ENCODE results near the gene SRSF9. TPM values are rescaled to one million over a fixed set of nuclear protein-coding genes. Genes with fewer than 3 reads are reported as not detected.

The SRSF9 gene
- total RNA-seq, 1 donor: 192 TPM

GRCh38 chr12:120472521-120472920, 3.0 kb upstream of the SRSF9 start:
- TF ChIP-seq, protein P1, sequence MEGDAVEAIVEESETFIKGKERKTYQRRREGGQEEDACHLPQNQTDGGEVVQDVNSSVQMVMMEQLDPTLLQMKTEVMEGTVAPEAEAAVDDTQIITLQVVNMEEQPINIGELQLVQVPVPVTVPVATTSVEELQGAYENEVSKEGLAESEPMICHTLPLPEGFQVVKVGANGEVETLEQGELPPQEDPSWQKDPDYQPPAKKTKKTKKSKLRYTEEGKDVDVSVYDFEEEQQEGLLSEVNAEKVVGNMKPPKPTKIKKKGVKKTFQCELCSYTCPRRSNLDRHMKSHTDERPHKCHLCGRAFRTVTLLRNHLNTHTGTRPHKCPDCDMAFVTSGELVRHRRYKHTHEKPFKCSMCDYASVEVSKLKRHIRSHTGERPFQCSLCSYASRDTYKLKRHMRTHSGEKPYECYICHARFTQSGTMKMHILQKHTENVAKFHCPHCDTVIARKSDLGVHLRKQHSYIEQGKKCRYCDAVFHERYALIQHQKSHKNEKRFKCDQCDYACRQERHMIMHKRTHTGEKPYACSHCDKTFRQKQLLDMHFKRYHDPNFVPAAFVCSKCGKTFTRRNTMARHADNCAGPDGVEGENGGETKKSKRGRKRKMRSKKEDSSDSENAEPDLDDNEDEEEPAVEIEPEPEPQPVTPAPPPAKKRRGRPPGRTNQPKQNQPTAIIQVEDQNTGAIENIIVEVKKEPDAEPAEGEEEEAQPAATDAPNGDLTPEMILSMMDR (IDR thresholded peaks at IDR 0.05; ENCODE audit: insufficient read depth, low read depth, low read length): no peak
- no peak for DNase-seq (ENCODE audit: low read depth)
- H3K4me3 ChIP-seq (ENCODE audit: low read depth, low read length): no peak overlapping the region

DNA sequence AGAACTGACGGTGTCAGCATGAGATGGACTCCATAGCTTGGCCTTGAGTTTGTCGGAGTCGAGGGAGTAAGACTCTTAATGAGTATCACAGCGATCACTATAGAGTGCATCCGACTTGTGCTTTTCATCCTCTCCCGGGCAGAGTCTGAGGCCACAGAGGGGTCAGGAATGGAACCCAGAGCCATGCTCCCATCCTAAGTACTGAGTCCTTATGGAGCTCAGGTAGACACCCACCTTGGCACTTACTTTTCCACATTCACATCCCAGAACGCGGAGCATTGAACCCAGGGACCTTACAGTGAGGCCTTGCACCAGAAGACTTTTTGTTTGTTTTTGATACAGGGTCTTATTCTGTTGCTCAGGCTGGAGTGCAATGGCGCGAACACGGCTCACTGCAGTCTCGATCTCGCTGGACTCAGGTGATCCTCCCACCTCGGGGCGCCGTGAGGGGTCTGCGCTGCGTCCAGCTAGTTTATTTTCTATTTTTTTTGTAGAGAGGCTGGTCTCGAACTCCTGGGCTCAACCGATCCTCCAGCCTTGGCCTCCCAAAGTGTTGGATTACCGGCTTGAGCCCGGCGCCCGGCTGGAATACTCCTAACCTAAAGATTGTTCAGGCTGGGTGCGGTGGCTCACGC, 719 bp upstream of the SRSF9 start:
- DNase-seq (ENCODE audit: low read depth): peak; percentile 30
- H3K4me3 ChIP-seq (ENCODE audit: low read depth, low read length): peak overlapping the region; percentile 87
- TF ChIP-seq, protein P1 (IDR thresholded peaks at IDR 0.05; ENCODE audit: insufficient read depth, low read depth, low read length): no peak

- DNase-seq (ENCODE audit: low read depth): peak; percentile 33
- TF ChIP-seq, protein P1 (IDR thresholded peaks at IDR 0.05; ENCODE audit: insufficient read depth, low read depth, low read length): no peak
- H3K4me3 ChIP-seq (ENCODE audit: low read depth, low read length): peak overlapping the region; percentile 87
These were observed 613 bp downstream of the SRSF9 start for GRCh38 chr12:120468821-120469449.

GRCh38 chr12:120468325-120468820, 1.2 kb downstream of the SRSF9 start:
- DNase-seq (ENCODE audit: low read depth): peak; percentile 76
- H3K4me3 ChIP-seq (ENCODE audit: low read depth, low read length): peak overlapping the region; percentile 87
- TF ChIP-seq, protein P1 (IDR thresholded peaks at IDR 0.05; ENCODE audit: insufficient read depth, low read depth, low read length): no peak

DNA sequence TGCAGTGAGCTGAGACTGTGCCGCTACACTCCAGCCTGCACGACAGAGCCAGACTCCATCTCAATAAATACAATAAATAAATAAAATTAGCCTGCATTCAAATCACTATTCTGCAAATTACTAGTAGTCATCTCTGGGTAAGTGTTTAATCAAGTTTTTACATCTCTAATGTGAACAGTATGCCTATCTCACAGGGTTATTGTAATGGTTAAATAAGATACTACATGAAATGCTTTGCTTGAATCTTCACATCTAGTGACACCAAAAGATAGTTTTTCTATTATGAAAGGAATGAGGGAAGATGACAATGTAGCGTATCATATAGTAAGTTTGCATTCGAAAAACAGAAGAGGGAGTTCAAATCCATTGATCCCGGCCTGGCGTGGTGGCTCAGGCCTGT, 2.1 kb downstream of the SRSF9 start:
- no peak for DNase-seq (ENCODE audit: low read depth)
- peak overlapping the region; percentile 3 for H3K4me3 ChIP-seq (ENCODE audit: low read depth, low read length)
- TF ChIP-seq, protein P1 (IDR thresholded peaks at IDR 0.05; ENCODE audit: insufficient read depth, low read depth, low read length): no peak

DNA sequence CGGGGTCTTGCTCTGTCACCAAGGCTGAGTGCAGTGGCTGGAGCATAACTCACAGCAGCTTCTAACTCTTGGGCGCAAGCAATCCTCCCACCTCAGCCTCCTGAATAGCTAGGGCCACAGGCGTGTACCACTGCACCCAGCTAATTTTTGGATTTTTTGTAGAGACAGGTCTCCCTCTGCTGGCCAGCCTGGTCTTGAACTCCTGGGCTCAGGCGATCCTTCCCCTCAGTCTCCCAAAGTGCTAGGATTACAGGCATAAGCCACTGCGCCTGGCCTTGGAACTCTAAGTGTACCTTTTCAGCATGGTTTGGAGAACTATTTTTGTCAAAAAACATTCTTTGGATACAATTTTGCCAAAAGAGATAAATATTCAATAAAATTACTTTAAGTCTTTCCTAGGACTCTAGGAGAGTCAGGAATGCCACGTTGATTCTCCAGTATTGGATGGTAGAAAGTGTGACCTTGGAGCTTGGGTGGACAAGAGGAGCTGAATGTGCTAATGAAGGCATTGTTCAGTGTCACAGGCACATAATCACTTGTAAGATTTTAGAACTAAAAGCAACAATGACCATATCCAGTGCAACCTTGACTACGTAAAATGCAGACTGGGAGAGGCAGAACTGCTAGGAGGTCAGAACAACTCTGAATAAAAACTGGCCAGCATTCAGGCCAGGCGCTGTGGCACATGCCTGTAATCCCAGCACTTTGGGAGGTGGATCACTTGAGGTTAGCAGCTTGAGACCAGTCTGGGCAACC, 2.8 kb downstream of the SRSF9 start:
- TF ChIP-seq, protein P1 (IDR thresholded peaks at IDR 0.05; ENCODE audit: insufficient read depth, low read depth, low read length): peak; percentile 59

More for the DNA sequence above, 2.8 kb downstream of the SRSF9 start:
- DNase-seq (ENCODE audit: low read depth): peak; percentile 48
- no peak overlapping the region for H3K4me3 ChIP-seq (ENCODE audit: low read depth, low read length)
